Activated CD4-positive, alpha-beta T cell treated with anti-CD3 and anti-CD28 coated beads, Interleukin-2, amount 50 U/mL, for 48 hours (primary cell): ENCODE measurements around the gene KCNN4.
"Not testable (repeated sequence)": the region's sequence is repeated elsewhere in the genome, so short reads cannot be mapped to it uniquely, and the experiment has no call there.

ENCODE experiments used
- DNase-seq, 2 experiments: peaks; one replicate each; pipeline ENCODE4 v3.0.0-alpha.2; 2020

Gene KCNN4

DNA sequence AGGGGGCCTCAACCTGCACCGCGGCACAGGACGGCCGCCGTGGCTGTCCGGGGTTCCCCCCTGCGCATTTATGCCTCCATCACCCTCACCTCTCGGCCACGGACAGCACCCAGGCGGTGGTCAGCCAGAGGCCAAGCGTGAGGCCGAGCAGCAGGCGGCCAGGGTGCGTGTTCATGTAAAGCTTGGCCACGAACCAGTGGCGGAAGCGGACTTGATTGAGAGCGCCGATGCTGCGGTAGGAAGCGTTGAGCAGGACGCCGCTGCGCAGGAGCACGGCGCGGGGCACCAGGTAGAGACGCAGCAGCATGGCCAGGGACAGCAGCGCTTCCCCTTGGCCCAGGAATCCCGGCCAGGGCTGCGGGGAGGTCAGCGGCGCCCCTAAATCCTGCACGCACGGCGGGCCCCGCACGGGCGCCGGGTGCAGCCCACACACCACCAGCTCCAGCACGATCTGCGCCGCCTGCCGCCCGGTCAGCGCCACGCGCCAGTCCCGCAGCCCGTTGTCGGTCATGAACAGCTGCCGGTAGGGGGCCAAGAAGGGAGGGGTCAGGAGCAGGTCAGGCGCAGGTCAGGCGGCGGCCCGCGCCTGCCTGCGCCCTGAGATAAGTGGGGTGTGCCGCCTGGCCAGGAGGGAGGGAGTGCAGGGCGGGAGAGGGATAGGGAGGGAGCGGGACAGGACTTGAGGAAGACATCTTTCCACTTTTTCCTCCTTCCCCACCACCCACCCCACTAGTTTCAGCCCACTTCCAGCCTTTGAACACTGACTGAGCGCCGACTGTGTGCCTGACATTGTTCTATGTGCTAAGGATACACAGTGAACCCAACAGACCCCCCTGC lies 6.5 kb downstream of the KCNN4 start:
- no peak for DNase-seq

- DNase-seq, result no peak
Measured at GRCh38 chr19:43773725-43774102, 7.1 kb downstream of the KCNN4 start.

GRCh38 chr19:43769256-43769655 lies 11.5 kb downstream of the KCNN4 start:
- no peak for DNase-seq

GRCh38 chr19:43768273-43769050 lies 12.3 kb downstream of the KCNN4 start:
- no peak for DNase-seq

DNA sequence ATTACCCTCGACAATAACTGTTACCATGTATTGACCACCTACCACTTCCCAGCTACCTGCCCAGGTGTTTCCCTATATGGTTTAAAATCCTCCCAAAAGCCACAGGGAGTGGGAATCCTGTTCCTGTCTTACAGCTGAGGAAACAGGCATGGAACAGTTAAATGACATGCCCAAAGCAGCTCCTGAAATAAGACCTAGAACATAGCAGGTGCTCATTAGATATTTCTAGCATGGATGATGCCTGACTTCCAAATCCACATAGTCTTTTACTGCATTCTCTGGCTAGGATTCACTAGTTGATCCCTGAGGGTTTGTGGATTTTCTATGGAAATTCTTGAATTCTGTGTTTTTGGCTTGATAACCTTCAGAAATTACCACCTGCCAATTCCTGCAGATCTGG lies 13.0 kb downstream of the KCNN4 start:
- DNase-seq, result no peak

DNA sequence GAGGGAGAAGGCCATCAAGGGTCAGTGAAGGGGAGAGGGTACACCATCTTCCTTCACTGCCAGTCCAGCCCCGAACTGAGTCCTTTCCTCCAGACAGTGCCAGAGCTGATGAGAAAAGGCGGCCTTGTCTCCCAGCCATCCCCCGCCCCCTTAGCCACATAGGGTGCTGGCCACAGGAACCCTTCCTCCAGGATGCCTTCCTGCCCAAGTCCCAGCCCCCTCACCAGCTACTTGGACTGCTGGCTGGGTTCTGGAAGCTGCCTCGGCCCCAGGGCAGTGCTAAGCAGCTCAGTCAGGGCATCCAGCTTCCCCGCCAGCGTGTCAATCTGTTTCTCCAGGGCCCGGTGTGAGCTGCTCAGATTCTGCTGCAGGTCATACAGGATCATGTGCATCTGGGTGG lies 13.5 kb downstream of the KCNN4 start:
- DNase-seq, result no peak

- DNase-seq, result no peak
Measured at GRCh38 chr19:43766755-43767043, 14.1 kb downstream of the KCNN4 start.

DNA sequence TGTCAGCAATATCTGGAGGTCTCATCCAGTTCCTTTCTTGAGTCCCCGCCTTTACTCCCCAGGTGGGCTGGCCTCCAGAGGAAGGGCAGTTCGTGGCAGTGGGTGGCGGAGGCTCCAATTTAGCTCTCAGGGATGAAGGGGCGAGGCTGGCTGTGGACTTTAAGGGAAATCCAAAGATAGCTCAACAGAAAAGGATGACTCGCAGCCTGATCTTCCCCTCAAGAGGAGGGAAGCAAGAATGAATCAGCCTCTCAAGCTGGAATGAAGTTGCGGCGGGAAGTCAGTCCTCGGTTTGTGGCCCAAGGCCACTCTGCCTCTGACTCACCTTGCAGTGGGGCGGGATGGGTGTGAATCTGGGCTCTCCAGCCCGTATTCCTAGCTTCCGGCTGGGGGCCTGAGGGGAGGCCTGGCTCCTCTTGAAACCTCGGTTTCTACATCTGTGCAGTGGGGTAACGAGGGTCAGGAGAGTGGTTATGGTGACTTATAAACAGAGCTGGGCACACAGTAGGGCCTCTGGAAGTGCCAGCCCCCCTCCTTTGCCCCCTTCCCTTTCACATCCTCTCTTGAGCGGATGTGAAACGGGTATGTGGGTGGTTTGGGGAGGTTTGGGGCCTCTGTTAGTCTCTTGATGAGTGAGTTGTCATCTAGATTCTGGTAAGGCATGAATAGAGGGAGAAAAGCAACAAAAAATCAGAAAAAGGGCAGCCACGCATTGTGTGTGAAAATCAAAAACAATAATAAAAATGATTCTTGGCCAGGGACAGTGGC lies 15.5 kb downstream of the KCNN4 start:
- DNase-seq, result peak; percentile 89 to 92

DNA sequence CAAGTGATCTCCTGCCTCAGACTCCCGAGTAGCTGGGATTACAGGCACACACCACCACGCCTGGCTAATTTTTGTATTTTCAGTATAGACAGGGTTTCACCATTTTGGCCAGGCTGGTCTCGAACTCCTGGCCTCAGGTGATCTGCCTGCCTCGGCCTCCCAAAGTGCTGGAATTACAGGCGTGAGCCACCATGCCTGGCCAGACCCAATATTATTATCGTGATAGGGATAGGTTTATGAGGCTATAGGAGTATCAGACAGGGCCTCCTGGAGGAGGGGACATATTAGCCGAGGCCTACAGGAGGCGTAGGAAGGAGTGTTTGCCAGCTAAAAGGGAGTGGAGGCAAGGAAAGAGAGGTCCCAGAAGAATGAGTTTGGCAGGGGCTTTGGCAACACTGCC lies 16.1 kb downstream of the KCNN4 start:
- DNase-seq, result not testable (repeated sequence)

- peak; percentile 49 to 56 for DNase-seq
Measured at GRCh38 chr19:43763473-43763939, 17.3 kb downstream of the KCNN4 start.

DNA sequence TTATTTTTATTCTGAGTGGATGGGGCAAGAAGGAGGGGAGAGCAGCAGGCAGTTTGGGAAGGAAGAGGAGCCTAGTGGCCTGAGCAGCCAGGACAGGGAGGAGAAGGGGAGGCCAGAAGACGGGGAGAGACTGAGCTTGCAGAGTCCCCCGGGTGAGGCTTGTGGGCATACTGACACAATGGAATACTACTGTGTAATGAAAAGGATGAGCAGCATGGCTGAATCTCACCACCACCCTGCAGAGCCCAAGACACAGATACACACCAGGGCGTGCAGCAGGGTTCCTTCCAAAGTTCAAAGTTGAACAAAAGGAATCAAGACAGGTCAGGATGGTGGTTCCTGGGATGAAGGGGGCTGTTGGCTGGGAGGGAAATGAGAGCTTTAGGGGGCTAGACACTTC lies 18.0 kb downstream of the KCNN4 start:
- no peak for DNase-seq

DNA sequence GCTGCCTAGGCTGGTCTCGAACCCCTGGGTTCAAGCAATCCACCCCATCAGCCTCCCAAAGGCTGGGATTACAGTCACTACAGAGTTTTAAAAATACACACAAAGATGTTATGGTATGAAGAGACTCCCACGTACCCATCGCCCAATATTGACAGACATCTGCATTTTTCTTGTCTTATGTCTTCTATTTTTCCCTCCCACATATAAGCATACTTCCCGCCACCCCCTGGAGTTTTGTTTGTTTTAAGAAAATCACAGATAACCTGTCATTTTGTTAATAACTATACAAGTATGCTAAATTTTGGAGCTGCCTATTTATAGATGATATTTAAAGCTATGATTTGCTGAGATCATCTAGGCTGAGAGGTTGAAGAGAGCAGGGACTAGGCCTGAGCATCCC lies 19.8 kb downstream of the KCNN4 start:
- DNase-seq, result no peak

- no peak for DNase-seq
Measured at GRCh38 chr19:43759515-43759914, 21.3 kb downstream of the KCNN4 start.

DNA sequence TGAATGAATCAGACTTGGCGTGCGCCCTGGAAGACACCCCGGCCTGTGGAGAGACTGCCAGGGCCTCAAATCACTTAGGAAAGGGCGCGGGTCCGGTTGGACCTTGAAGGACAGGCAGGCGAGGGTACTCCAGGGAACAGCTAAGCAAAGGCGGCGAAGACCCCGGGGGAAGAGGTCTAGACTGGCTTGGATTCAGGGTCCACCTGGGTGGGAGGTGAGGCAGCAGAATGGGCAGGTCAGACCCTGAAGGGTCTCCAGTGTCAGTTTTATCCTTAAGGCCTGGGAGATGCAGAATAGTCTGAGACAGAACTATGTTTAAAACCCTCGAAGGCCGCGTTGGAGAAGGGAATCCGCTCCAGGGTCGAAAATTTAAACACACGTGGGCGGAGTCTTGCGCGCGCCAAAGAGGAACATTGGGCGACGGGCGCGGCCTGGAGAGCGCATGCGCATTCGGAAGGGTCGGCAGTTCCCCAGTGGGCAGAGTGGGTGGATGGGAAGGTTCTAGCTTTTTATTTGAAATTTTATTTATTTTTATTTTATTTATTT lies 25.4 kb downstream of the KCNN4 start:
- peak; percentile 83 to 88 for DNase-seq

DNA sequence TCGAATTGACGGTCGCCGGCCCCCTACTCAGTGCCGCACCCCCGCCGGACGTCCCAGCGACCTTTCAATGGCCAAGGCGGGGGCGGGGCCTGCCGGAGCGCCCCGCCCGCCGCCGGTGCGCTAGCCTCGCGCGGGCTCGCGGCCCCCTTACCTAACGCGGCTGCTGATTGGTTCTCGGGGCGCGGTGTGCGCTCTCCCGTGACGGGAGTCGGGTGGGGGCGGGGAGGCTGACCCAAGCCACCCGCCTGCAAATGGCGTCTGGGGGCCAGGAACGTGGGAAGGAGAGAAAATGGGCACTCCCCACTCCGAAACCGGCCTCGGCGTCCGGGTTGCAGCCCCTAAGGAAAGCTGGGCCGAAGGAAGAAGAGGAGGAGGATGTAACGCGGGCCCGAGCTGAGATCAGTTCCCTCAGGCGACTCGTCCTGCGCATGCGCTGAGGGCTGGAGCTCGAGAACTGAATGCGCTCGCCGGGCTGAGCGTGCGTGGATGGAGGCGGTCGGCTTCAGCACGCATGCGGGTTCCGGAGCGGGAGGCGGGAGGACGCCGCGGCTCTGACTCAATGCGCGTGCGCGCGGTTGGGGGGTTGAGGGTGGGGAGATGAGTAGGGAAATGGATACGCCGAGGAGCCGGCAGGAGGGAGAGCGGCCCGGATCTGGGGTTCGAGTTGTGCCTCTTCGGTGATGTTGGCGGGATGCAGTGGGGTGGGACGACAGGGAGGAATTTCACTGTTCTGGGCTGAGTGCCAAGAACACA lies 26.1 kb downstream of the KCNN4 start, which contains the start of gene SMG9:
Gene SMG9, minus strand, starts transcription at position 460 of the 753 bp plus-strand sequence. CDS start 4,221 bp downstream, outside the sequence.
- DNase-seq, result peak; percentile 97

GRCh38 chr19:43754253-43754502 lies 26.6 kb downstream of the KCNN4 start:
- DNase-seq, result no peak

GRCh38 chr19:43752287-43752875 lies 28.4 kb downstream of the KCNN4 start:
- peak in 1 of 2 experiments; percentile 23 for DNase-seq

DNA sequence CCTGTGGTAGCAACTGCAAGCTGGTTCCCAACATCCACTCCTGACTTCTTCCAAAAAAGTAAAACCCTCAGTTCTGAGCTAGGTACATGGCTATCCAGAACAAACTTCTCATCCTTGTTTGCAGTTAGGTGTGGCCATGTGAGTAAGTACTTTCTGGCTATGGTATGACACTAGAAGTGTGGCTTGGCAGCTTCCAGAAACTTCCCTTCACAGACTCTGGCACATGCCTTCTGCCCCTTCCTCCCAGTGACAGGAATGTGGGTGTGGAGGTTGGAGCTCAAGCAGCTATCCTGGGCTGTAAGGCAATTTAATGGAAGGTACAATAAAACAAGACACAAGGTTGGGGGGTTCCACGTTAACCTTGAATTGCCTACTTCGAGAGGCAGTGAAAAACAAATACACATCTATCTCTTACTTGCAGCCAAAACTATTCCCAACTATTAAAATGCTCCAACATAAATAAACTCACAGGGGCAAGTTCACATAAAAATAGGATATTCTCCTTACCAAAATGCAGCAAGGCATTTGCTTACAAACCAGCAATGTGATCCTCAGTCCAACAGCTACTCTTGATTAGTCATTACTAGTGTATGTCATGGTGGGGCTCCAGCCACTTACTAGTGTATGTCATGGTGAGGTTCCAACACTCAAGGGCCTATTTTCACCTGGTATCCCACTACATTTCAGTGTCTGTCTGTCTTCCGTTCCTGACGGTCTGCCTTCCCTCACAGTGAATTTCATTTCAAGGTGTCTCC lies 29.1 kb downstream of the KCNN4 start:
- no peak for DNase-seq

- DNase-seq, result no peak
Measured at GRCh38 chr19:43749898-43750297, 30.9 kb downstream of the KCNN4 start.

DNA sequence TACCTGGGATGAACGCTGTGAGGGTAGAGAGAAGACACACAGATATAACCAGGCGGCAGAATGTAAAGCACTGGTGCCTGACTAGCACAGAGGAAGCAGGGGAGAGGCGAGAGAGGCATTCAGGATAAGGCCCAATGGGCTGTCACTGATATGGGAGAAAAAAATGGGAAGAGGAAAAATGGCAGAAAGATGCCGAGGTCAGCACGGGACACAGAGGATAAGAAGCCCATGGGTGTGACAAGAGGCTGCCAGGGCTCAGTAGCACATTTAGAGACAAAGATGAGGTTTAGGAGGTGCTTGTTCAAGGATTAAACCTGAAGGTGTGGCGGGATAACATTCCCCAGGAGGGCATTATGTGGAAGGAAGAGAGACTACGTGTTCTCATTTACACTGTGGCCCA lies 31.6 kb downstream of the KCNN4 start:
- no peak for DNase-seq

DNA sequence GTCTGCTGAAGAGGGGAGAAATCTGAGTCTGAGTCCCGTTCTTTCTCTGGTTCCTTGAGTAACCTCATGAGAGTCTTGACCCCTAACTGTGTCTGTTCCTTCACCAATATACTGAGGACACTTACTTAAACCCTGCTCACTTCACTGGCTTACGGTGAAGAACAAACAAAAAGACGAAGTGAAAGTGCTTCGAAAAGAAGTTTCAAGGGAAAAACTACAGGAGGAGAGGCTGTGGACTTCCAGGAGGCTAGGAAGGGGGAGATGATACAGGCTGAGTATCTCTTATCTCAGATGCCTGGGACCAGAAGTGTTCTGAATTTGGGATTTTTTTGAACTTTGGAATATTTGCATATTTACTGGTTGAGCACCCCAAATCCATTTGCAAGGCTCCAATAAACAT lies 32.1 kb downstream of the KCNN4 start:
- DNase-seq, result no peak

- DNase-seq, result no peak
Measured at GRCh38 chr19:43748205-43748594, 32.6 kb downstream of the KCNN4 start.
